Ecto neural progenitor cell (in vitro differentiated cells): ENCODE results near the gene AKT3.

Experiments used
- DNase-seq: peaks from one replicate; pipeline ENCODE4 v3.0.0-alpha.2; 2018; ENCODE audit warnings: low spot score

Gene AKT3

GRCh38 chr1:243507001-243507671 is 342.9 kb downstream of the AKT3 start:
- no peak for DNase-seq

GRCh38 chr1:243505986-243506689 is 343.9 kb downstream of the AKT3 start:
- no peak for DNase-seq

- no peak for DNase-seq
Measured at GRCh38 chr1:243503155-243503554, 346.9 kb downstream of the AKT3 start.

- DNase-seq, result no peak
Measured at GRCh38 chr1:243501002-243501401, 349.0 kb downstream of the AKT3 start.

GRCh38 chr1:243500512-243500911 is 349.5 kb downstream of the AKT3 start:
- DNase-seq, result no peak

GRCh38 chr1:243499711-243500110 is 350.3 kb downstream of the AKT3 start:
- DNase-seq, result no peak

- DNase-seq, result no peak
Measured at GRCh38 chr1:243499248-243499647, 350.8 kb downstream of the AKT3 start.

- DNase-seq, result no peak
Measured at GRCh38 chr1:243497939-243498681, 351.9 kb downstream of the AKT3 start.

GRCh38 chr1:243496806-243497205 is 353.2 kb downstream of the AKT3 start:
- no peak for DNase-seq

GRCh38 chr1:243496187-243496646 is 353.8 kb downstream of the AKT3 start:
- no peak for DNase-seq

- no peak for DNase-seq
Measured at GRCh38 chr1:243495442-243496186, 354.4 kb downstream of the AKT3 start.

GRCh38 chr1:243494741-243495431 is 355.2 kb downstream of the AKT3 start:
- DNase-seq, result no peak

GRCh38 chr1:243493156-243494129 is 356.6 kb downstream of the AKT3 start:
- DNase-seq, result peak; percentile 30

GRCh38 chr1:243490748-243491686 is 359.0 kb downstream of the AKT3 start:
- no peak for DNase-seq

- DNase-seq, result no peak
Measured at GRCh38 chr1:243489681-243490546, 360.1 kb downstream of the AKT3 start.

GRCh38 chr1:243489158-243489527 is 360.9 kb downstream of the AKT3 start:
- no peak for DNase-seq

GRCh38 chr1:243488459-243489157 is 361.4 kb downstream of the AKT3 start:
- no peak for DNase-seq
